Measurements from ENCODE around the gene HDDC2.
"Not testable (repeated sequence)": the region's sequence is repeated elsewhere in the genome, so short reads cannot be mapped to it uniquely, and the experiment has no call there.

Gene HDDC2

DNA sequence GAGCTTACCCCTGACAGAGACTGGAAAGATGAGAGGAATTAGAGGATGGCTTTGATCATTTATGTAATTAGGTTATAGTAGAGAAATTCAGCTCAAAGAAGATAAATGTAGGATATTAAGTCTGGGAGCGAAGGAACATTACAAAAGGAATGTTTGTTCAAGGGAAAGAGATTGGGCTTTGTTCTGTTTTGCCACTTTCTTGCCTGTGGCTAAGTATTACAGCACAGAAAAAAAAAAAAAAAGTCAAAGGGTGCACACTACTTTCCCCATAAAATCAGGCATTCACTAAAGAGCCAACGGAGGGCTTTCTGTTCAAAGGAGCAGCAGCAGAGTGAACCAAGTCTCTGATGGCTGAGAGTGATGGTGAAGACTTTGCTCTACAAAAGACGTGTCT lies 5.0 kb upstream of the HDDC2 start:
- no peak for DNase-seq (ENCODE audit: low spot score)

DNA sequence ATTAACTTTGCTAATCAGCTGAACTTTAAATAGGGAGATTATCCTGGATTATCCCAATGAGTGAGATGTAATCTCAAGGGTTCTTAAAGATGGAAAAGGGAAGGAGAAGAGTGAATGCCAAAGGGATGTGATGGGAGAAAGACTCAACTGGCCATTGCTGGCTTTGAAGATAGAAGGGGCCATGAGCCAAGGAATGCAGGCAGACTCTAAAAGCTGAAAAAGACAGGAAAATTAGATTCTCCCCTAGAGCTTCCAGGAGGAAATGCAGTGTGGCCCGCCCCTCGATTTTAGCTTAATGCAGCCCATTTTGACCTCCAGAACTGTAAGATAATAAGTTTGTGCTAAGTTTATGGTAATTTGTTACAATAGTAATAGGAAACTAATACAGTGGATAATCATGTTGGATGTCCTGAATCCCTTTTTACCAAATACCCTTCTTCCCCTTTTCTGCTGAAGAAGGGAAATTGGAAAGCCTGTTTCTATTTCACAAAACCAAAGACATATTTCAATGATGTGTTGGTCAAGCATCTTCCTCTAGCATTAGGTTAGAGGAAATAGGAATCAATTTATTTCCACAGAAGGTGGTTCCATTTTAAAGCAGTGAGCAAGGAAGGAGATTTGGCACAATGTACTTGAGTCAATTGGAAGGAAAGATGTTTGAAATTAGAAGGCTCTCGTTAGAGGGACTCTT lies 3.3 kb upstream of the HDDC2 start:
- DNase-seq (ENCODE audit: low spot score), result no peak

GRCh38 chr6:125303512-125303854 lies 1.7 kb upstream of the HDDC2 start:
- DNase-seq (ENCODE audit: low spot score), result no peak

GRCh38 chr6:125302840-125303511 lies 1.2 kb upstream of the HDDC2 start:
- no peak for DNase-seq (ENCODE audit: low spot score)

GRCh38 chr6:125300992-125301434 lies 754 bp downstream of the HDDC2 start:
- DNase-seq (ENCODE audit: low spot score), result peak; percentile 20

GRCh38 chr6:125299257-125299656 lies 2.5 kb downstream of the HDDC2 start:
- DNase-seq (ENCODE audit: low spot score), result no peak

GRCh38 chr6:125296471-125296870 lies 5.3 kb downstream of the HDDC2 start:
- DNase-seq (ENCODE audit: low spot score), result no peak

- no peak for DNase-seq (ENCODE audit: low spot score)
Measured at GRCh38 chr6:125294925-125295324, 6.8 kb downstream of the HDDC2 start.

- no peak for DNase-seq (ENCODE audit: low spot score)
Measured at GRCh38 chr6:125294036-125294435, 7.7 kb downstream of the HDDC2 start.

DNA sequence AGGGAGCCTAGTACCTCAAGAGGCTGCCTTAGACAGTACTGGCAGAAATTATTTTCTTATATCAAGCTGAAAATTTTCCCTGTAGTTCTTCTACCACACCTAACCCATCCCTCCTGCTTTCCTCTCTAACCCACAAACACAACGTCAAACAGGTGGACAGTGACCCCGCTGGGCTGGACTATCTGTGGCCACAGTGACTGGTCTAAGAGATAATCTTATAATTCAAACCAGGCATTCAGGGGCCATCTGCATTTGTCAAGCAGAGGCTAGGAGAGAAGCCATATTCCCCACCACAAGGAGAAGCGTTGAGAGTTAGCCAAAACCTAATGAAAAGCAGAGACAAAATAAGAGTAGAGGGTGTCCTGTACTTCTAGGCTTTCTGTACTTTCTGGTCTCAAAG lies 8.2 kb downstream of the HDDC2 start:
- no peak for DNase-seq (ENCODE audit: low spot score)

GRCh38 chr6:125287718-125288117 lies 14.0 kb downstream of the HDDC2 start:
- no peak for DNase-seq (ENCODE audit: low spot score)

DNA sequence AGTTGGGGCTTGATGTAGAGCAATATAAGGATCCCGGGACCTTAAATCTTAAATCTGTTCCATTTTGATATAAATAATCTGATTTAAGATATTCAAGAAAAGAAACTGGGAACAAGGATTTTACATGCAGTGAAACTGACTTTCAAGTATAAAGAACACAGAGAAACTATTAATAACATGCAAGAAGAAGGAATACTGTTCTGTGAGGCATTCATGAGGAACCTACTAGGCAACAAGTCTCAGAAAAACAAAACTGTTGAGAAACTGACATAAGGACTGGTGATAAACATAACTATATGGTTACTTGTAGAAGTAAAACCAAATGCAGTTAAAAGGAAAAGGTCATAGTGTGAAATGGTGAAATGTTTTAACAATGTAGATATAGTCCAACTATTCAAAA lies 15.8 kb downstream of the HDDC2 start:
- no peak for DNase-seq (ENCODE audit: low spot score)

- DNase-seq (ENCODE audit: low spot score), result no peak
Measured at GRCh38 chr6:125285353-125285752, 16.4 kb downstream of the HDDC2 start.

- DNase-seq (ENCODE audit: low spot score), result not testable (repeated sequence)
Measured at GRCh38 chr6:125282470-125282869, 19.3 kb downstream of the HDDC2 start.

DNA sequence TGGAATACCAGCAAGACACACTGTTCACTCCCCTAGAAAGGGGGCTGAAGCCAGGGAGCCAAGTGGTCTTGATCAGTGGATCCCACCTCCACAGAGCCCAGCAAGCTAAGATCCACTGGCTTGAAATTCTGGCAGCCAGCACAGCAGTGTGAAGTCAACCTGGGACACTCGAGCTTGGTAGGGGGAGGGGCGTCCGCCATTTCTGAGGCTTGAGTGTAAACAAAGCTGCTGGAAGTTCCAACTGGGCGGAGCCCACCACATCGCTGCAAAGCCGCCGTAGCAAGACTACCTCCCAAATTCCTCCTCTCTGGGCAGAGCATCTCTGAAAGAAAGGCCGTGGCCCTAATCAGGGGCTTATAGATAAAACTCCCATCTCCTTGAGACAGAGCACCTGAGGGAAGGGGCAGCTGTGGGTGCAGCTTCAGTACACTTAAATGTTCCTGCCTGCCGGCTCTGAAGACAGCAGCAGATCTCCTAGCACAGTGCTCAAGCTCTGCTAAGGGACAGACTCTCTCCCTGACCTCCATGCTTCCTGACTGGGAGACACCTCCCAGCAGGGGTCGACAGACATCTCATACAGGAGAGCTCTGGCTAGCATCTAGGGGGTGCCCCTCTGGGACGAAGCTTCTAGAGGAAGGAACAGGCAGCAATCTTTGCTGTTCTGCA lies 21.3 kb downstream of the HDDC2 start:
- DNase-seq (ENCODE audit: low spot score), result not testable (repeated sequence)

DNA sequence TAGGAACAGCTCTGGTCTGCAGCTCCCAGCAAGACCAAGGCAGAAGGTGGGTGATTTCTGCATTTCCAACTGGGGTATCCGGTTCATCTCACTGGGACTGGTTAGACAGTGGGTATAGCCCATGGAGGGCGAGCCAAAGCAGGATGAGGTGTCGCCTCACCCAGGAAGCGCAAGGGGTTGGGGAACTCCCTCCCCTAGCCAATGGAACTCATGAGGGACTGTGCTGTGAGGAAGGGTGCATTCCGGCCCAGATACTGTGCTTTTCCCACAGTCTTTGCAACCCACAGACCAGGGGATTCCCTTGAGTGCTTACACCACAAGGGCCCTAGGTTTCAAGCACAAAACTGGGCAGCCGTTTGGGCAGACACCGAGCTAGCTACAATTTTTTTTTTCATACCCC lies 21.8 kb downstream of the HDDC2 start:
- no peak for DNase-seq (ENCODE audit: low spot score)

GRCh38 chr6:125277838-125278237 lies 23.9 kb downstream of the HDDC2 start:
- DNase-seq (ENCODE audit: low spot score), result no peak

- no peak for DNase-seq (ENCODE audit: low spot score)
Measured at GRCh38 chr6:125275779-125276178, 26.0 kb downstream of the HDDC2 start.

DNA sequence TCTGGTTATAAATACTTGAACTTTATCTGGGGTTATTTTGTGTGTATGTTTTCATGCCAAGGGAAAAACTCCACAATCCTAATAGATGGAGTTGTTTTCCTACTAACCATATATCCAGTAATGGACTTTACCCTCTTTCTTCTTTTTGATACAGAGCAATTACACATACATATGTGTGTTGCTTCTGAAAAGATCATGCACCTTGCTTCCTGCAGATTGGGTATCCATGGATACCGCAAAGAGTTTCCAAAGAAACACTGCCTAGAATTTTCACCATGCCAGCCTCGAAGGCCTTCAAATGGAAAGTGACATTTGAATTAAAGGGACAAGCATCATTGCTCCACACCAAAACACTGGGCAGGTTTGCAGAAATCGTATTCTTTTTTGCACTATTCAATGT lies 26.8 kb downstream of the HDDC2 start:
- DNase-seq (ENCODE audit: low spot score), result no peak

- DNase-seq (ENCODE audit: low spot score), result no peak
Measured at GRCh38 chr6:125273965-125274364, 27.8 kb downstream of the HDDC2 start.

GRCh38 chr6:125273251-125273650 lies 28.5 kb downstream of the HDDC2 start:
- DNase-seq (ENCODE audit: low spot score), result no peak

GRCh38 chr6:125271486-125272159 lies 30.1 kb downstream of the HDDC2 start:
- DNase-seq (ENCODE audit: low spot score), result no peak

GRCh38 chr6:125270380-125270779 lies 31.4 kb downstream of the HDDC2 start:
- DNase-seq (ENCODE audit: low spot score), result no peak

All from HuH-7.5 (cell line).